Ishikawa (cell line): Measurements from ENCODE around the gene DCAF12L1.

Source experiments
- CEBPB ChIP-seq: IDR thresholded peaks from 2 replicates; pipeline ENCODE4 v1.6.1; 2012
- CREB1 ChIP-seq: IDR thresholded peaks from 2 replicates; pipeline ENCODE4 v1.6.1; 2012; ENCODE audit warnings: low read depth
- EGR1 ChIP-seq: IDR thresholded peaks from 2 replicates; pipeline ENCODE4 v1.6.1; 2012
- EP300 ChIP-seq: IDR thresholded peaks from 2 replicates; pipeline ENCODE4 v1.6.1; 2012; ENCODE audit warnings: borderline replicate concordance
- FOXM1 ChIP-seq: IDR thresholded peaks from 2 replicates; pipeline ENCODE4 v1.6.1; 2012; ENCODE audit warnings: low read depth, borderline replicate concordance
- RAD21 ChIP-seq: IDR thresholded peaks from 2 replicates; pipeline ENCODE4 v1.6.1; 2012; ENCODE audit warnings: low read depth
- TAF1 ChIP-seq: IDR thresholded peaks from 2 replicates; pipeline ENCODE4 v1.6.1; 2012; ENCODE audit warnings: low read depth, mild to moderate bottlenecking
- TCF12 ChIP-seq: IDR thresholded peaks from 2 replicates; pipeline ENCODE4 v1.6.1; 2012; ENCODE audit warnings: low read depth
- TEAD4 ChIP-seq: IDR thresholded peaks from 2 replicates; pipeline ENCODE4 v1.6.1; 2012
- YY1 ChIP-seq: IDR thresholded peaks from 2 replicates; pipeline ENCODE4 v1.6.1; 2012; ENCODE audit warnings: low read depth
- ZBTB7A ChIP-seq: IDR thresholded peaks from 2 replicates; pipeline ENCODE4 v1.6.1; 2012; ENCODE audit warnings: low read depth
- TF ChIP-seq, protein P1 (sequence below): IDR thresholded peaks from 2 replicates; pipeline ENCODE4 v1.6.1; 2012
- TF ChIP-seq, protein P2 (sequence below): IDR thresholded peaks from 2 replicates; pipeline ENCODE4 v1.6.1; 2012; ENCODE audit warnings: low read depth, mild to moderate bottlenecking

DNA sequence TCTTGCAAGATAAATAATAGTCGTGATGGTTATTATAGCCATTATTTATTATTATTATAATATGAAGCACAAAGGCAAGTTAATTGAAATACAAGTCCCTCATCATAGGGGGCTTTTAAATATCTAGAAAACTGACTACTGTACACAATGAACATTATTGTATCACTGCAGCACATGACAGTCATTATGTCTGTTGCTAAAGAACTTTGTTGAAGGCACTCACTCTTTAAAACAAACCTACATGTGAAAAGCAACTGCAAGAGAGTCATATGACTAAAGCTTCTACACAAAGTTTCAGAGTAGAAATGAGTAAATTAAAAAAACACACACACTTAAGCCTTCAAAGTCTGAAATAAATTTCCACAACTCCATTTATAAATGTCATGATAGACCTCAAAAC lies 23.3 kb upstream of the DCAF12L1 start:
- no peak for TF ChIP-seq YY1
- TF ChIP-seq TCF12 = no peak
- no peak for TF ChIP-seq ZBTB7A
- TF ChIP-seq, protein P1, sequence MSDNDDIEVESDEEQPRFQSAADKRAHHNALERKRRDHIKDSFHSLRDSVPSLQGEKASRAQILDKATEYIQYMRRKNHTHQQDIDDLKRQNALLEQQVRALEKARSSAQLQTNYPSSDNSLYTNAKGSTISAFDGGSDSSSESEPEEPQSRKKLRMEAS = no peak
- no peak for TF ChIP-seq EGR1
- TF ChIP-seq TAF1 = no peak
- no peak for TF ChIP-seq EP300
- TF ChIP-seq CEBPB = no peak
- no peak for TF ChIP-seq TEAD4
- TF ChIP-seq, protein P2, sequence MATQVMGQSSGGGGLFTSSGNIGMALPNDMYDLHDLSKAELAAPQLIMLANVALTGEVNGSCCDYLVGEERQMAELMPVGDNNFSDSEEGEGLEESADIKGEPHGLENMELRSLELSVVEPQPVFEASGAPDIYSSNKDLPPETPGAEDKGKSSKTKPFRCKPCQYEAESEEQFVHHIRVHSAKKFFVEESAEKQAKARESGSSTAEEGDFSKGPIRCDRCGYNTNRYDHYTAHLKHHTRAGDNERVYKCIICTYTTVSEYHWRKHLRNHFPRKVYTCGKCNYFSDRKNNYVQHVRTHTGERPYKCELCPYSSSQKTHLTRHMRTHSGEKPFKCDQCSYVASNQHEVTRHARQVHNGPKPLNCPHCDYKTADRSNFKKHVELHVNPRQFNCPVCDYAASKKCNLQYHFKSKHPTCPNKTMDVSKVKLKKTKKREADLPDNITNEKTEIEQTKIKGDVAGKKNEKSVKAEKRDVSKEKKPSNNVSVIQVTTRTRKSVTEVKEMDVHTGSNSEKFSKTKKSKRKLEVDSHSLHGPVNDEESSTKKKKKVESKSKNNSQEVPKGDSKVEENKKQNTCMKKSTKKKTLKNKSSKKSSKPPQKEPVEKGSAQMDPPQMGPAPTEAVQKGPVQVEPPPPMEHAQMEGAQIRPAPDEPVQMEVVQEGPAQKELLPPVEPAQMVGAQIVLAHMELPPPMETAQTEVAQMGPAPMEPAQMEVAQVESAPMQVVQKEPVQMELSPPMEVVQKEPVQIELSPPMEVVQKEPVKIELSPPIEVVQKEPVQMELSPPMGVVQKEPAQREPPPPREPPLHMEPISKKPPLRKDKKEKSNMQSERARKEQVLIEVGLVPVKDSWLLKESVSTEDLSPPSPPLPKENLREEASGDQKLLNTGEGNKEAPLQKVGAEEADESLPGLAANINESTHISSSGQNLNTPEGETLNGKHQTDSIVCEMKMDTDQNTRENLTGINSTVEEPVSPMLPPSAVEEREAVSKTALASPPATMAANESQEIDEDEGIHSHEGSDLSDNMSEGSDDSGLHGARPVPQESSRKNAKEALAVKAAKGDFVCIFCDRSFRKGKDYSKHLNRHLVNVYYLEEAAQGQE = no peak
- TF ChIP-seq RAD21 = no peak
- TF ChIP-seq FOXM1 = no peak
- TF ChIP-seq CREB1 = no peak
